Stomach (tissue), 9 donors: ENCODE data around the gene OVCH1. TPM values are rescaled to one million over a fixed set of nuclear protein-coding genes. Genes with fewer than 3 reads are reported as not detected.

ENCODE experiments used
- DNase-seq, 2 donors: peaks; one replicate each; pipeline versions ENCODE4 v3.0.0 to v3.0.0-alpha.2; 2013 to 2019
- H3K27ac ChIP-seq, 5 donors: fragments of 200-600 bp in 4 of 5; sonication (generic) in 4 of 5; one replicate each; pipeline ENCODE4 v1.5.1; 2013 to 2019; ENCODE audit warnings: mild to moderate bottlenecking in 1 of 5, moderate library complexity in 1 of 5
- H3K27me3 ChIP-seq, 3 donors: fragments of 200-600 bp; sonication (generic); one replicate each; pipeline ENCODE4 v1.5.1; 2017 to 2019; ENCODE audit warnings: mixed run types in 1 of 3
- H3K36me3 ChIP-seq, 4 donors: fragments of 200-600 bp; sonication (generic); 1 replicate in 3 of 4; 2 replicates in 1 of 4; pipeline ENCODE4 v1.5.1; 2016 to 2019
- H3K4me1 ChIP-seq, 4 donors: fragments of 200-600 bp; sonication (generic); one replicate each; pipeline ENCODE4 v1.5.1; 2016 to 2019
- H3K4me3 ChIP-seq, 4 donors: fragments of 200-600 bp; sonication (generic) in 3 of 4; one replicate each; pipeline ENCODE4 v1.5.1; 2016 to 2019; ENCODE audit warnings: mild to moderate bottlenecking in 1 of 4
- H3K9me3 ChIP-seq, 4 donors: fragments of 200-600 bp; sonication (generic); one replicate each; pipeline ENCODE4 v1.5.1; 2016 to 2019
- CTCF ChIP-seq, 7 experiments: fragments of 450-650 bp in 4 of 7; fragments of 200-600 bp in 3 of 7; sonication (generic) in 3 of 7; IDR thresholded peaks; one replicate each; pipeline ENCODE4 v1.5.1; 2016 to 2019; ENCODE audit warnings: antibody characterized with exemption in 7 of 7, control low read depth in 2 of 7, mild to moderate bottlenecking in 1 of 7
- EP300 ChIP-seq: sonication (generic); formaldehyde crosslinking; IDR thresholded peaks from one replicate; pipeline ENCODE4 v1.6.1; 2017; ENCODE audit warnings: antibody characterized with exemption
- POLR2A ChIP-seq, 4 donors: fragments of 450-650 bp; IDR thresholded peaks; one replicate each; pipeline ENCODE4 v1.6.1; 2016; ENCODE audit warnings: antibody characterized with exemption in 4 of 4, control low read depth in 2 of 4, mild to moderate bottlenecking in 1 of 4, moderate library complexity in 1 of 4
- POLR2AphosphoS5 ChIP-seq, 3 donors: sonication (generic); formaldehyde crosslinking; IDR thresholded peaks; one replicate each; pipeline ENCODE4 v1.6.1; 2016; ENCODE audit warnings: antibody characterized with exemption in 3 of 3
- WGBS, 5 donors: extraction: QIAGEN DNeasy Blood & Tissue Kit in 3 of 5; methylation state at CpG; one replicate each; pipeline versions ENCODE4 v1.1.5 to v1.1.7; 2013 to 2018; 5-methylcytosine and 5-hydroxymethylcytosine counted together
- intact Hi-C: fragments of 100-400 bp; cut with DNase I; formaldehyde crosslinking; loops from one replicate; pipeline ENCODE4 v1.15.1; 2023; ENCODE audit warnings: low total_unique reads
- polyA plus RNA-seq, 3 donors: library from polyadenylated mRNA; stranded (reverse); fragments of 200-250 nt; gene quantifications; one replicate each; pipeline ENCODE4 v1.2.3, GENCODE V29; 2013
- total RNA-seq, 5 donors: library from RNA; depleted of rRNA; stranded (reverse); fragments of >200 nt; gene quantifications; one replicate each; pipeline versions ENCODE4 v1.1.0 to v1.2.3, GENCODE V29; 2014 to 2016
- donor health status: healthy with polysubstance abuse.
- donor health status: Bipolar disorder and iron deficiency.
- donor health status: healthy.

OVCH1 gene
- total and polyA plus RNA-seq, 8 donors = 0.18 TPM; not detected in 6

- intact Hi-C loops = no loop called here
- H3K36me3 ChIP-seq = no peaks in the 10 kb centered on the region
- H3K4me3 ChIP-seq = no peak overlapping the region
- no peaks in the 10 kb centered on the region for H3K4me1 ChIP-seq
- TF ChIP-seq EP300 (no peak), POLR2AphosphoS5 (IDR thresholded peaks at IDR 0.05) (no peak), POLR2A (IDR thresholded peaks at IDR 0.05) (no peak), CTCF (IDR thresholded peaks at IDR 0.05) (no peak)
- no peak for DNase-seq
- H3K27ac ChIP-seq = no peak overlapping the region
- H3K27me3 ChIP-seq = no peaks in the 10 kb centered on the region
- H3K9me3 ChIP-seq = no peaks in the 10 kb centered on the region
- WGBS, 5 donors = 56 to 72% (median 62%) methylated on average over 3 of the region's 3 CpGs
Measured at GRCh38 chr12:29429999-29430715, 67.3 kb downstream of the OVCH1 start.

GRCh38 chr12:29428633-29429032 is 68.9 kb downstream of the OVCH1 start:
- Histone ChIP-seq H3K9me3 (peaks cover 0 to 6% (median 0%) of the 10 kb centered on the region in 4 donors), H3K4me1 (no peaks in the 10 kb centered on the region), H3K36me3 (no peaks in the 10 kb centered on the region), H3K4me3 (no peak overlapping the region), H3K27me3 (no peaks in the 10 kb centered on the region), H3K27ac (no peak overlapping the region)
- intact Hi-C loops = no loop called here
- no peak for DNase-seq
- TF ChIP-seq EP300 = no peak
- no peak for TF ChIP-seq POLR2AphosphoS5 (IDR thresholded peaks at IDR 0.05)
- no peak for TF ChIP-seq POLR2A (IDR thresholded peaks at IDR 0.05)
- TF ChIP-seq CTCF (IDR thresholded peaks at IDR 0.05) = no peak

- Histone ChIP-seq H3K4me1 (no peaks in the 10 kb centered on the region), H3K27me3 (no peaks in the 10 kb centered on the region), H3K4me3 (no peak overlapping the region), H3K36me3 (no peaks in the 10 kb centered on the region), H3K9me3 (peaks cover 0 to 6% (median 0%) of the 10 kb centered on the region in 4 donors), H3K27ac (peak overlapping the region in 1 of 5 donors; percentile 14)
- TF ChIP-seq EP300 (no peak), CTCF (IDR thresholded peaks at IDR 0.05) (no peak), POLR2A (IDR thresholded peaks at IDR 0.05) (no peak), POLR2AphosphoS5 (IDR thresholded peaks at IDR 0.05) (no peak)
- no peak for DNase-seq
- 57 to 63% (median 58%) methylated on average over 4 of the region's 4 CpGs for WGBS, 5 donors
- intact Hi-C loops = no loop called here
Measured at GRCh38 chr12:29427964-29428363, 69.5 kb downstream of the OVCH1 start.

GRCh38 chr12:29426498-29426897 is 71.0 kb downstream of the OVCH1 start:
- Histone ChIP-seq H3K36me3 (no peaks in the 10 kb centered on the region), H3K9me3 (peaks cover 0 to 6% (median 0%) of the 10 kb centered on the region in 4 donors), H3K27me3 (no peaks in the 10 kb centered on the region), H3K4me3 (no peak overlapping the region), H3K4me1 (no peaks in the 10 kb centered on the region), H3K27ac (no peak overlapping the region)
- 81 to 96% (median 93%) methylated on average over 2 of the region's 2 CpGs for WGBS, 5 donors
- intact Hi-C loops = no loop called here
- no peak for TF ChIP-seq POLR2A (IDR thresholded peaks at IDR 0.05)
- DNase-seq = no peak

GRCh38 chr12:29425722-29426121 is 71.8 kb downstream of the OVCH1 start:
- intact Hi-C loops = no loop called here
- Histone ChIP-seq H3K36me3 (no peaks in the 10 kb centered on the region), H3K27ac (no peak overlapping the region), H3K4me1 (no peaks in the 10 kb centered on the region), H3K9me3 (peaks cover 0 to 6% (median 0%) of the 10 kb centered on the region in 4 donors), H3K27me3 (no peaks in the 10 kb centered on the region), H3K4me3 (no peak overlapping the region)
- no peak for DNase-seq
- 39 to 48% (median 47%) methylated on average over 2 of the region's 2 CpGs for WGBS, 5 donors
- no peak for TF ChIP-seq POLR2AphosphoS5 (IDR thresholded peaks at IDR 0.05)
- TF ChIP-seq POLR2A (IDR thresholded peaks at IDR 0.05) = no peak
- no peak for TF ChIP-seq CTCF (IDR thresholded peaks at IDR 0.05)
- no peak for TF ChIP-seq EP300
